Measurements from ENCODE around the gene ZNF346. TPM values are rescaled to one million over a fixed set of nuclear protein-coding genes. Genes with fewer than 3 reads are reported as not detected.
"Not testable (repeated sequence)": the region's sequence is repeated elsewhere in the genome, so short reads cannot be mapped to it uniquely, and the experiment has no call there.

The ZNF346 gene
- total and polyA plus RNA-seq, 2 experiments from 2014 or later: 13.8 to 21.4 TPM

GRCh38 chr5:177043958-177044357, 21.5 kb downstream of the ZNF346 start:
- no peaks in the 10 kb centered on the region for H3K9me2 ChIP-seq (replicated peaks; ENCODE audit: insufficient read depth)
- H3K4me2 ChIP-seq: no peak overlapping the region
- TF ChIP-seq EZH2phosphoT487 (IDR thresholded peaks at IDR 0.05; ENCODE audit: low read depth, severe bottlenecking, unreplicated experiment) (no peak), EZH2 (IDR thresholded peaks at IDR 0.05; ENCODE audit: borderline replicate concordance) (no peak), CTCF (IDR thresholded peaks at IDR 0.05; ENCODE audit: poor library complexity) (no peak)
- peaks cover 6% of the 10 kb centered on the region for H3K79me2 ChIP-seq
- H3K4me3 ChIP-seq: no peak overlapping the region
- no peaks in the 10 kb centered on the region for H3K36me3 ChIP-seq (replicated peaks; ENCODE audit: insufficient read depth, low read depth)
- peak overlapping the region; percentile 84 for H3K27ac ChIP-seq
- no peak overlapping the region for H2AFZ ChIP-seq
- H3K9me3 ChIP-seq (ENCODE audit: low read depth): no peaks in the 10 kb centered on the region
- no peaks in the 10 kb centered on the region for H3K27me3 ChIP-seq
- no peak for DNase-seq (ENCODE audit: low spot score)
- H4K20me1 ChIP-seq (ENCODE audit: insufficient read depth, poor library complexity, severe bottlenecking): no peaks in the 10 kb centered on the region
- WGBS (ENCODE audit: low lambda C conversion rate, missing lambda C conversion rate): 87% methylated on average over 1 of the region's 1 CpG
- H3K4me1 ChIP-seq (ENCODE audit: insufficient read depth): no peaks in the 10 kb centered on the region

- H3K27ac ChIP-seq: peak overlapping the region; percentile 84
These were observed 22.1 kb downstream of the ZNF346 start for GRCh38 chr5:177044641-177045040.

GRCh38 chr5:177045631-177046030, 23.1 kb downstream of the ZNF346 start:
- no peaks in the 10 kb centered on the region for H3K27me3 ChIP-seq
- H3K9me2 ChIP-seq (replicated peaks; ENCODE audit: insufficient read depth): no peaks in the 10 kb centered on the region
- no peaks in the 10 kb centered on the region for H3K9me3 ChIP-seq (ENCODE audit: low read depth)
- no peak overlapping the region for H3K4me2 ChIP-seq
- H2AFZ ChIP-seq: no peak overlapping the region
- peak overlapping the region; percentile 79 for H3K27ac ChIP-seq
- no peaks in the 10 kb centered on the region for H4K20me1 ChIP-seq (ENCODE audit: insufficient read depth, poor library complexity, severe bottlenecking)
- H3K4me3 ChIP-seq: no peak overlapping the region
- H3K79me2 ChIP-seq: no peaks in the 10 kb centered on the region
- DNase-seq (ENCODE audit: low spot score): no peak
- WGBS (ENCODE audit: low lambda C conversion rate, missing lambda C conversion rate): 94% methylated on average over 4 of the region's 4 CpGs
- no peaks in the 10 kb centered on the region for H3K4me1 ChIP-seq (ENCODE audit: insufficient read depth)
- H3K36me3 ChIP-seq (replicated peaks; ENCODE audit: insufficient read depth, low read depth): no peaks in the 10 kb centered on the region
- TF ChIP-seq EZH2 (IDR thresholded peaks at IDR 0.05; ENCODE audit: borderline replicate concordance) (no peak), EZH2phosphoT487 (IDR thresholded peaks at IDR 0.05; ENCODE audit: low read depth, severe bottlenecking, unreplicated experiment) (no peak), CTCF (IDR thresholded peaks at IDR 0.05; ENCODE audit: poor library complexity) (no peak)

More at GRCh38 chr5:177044641-177045040, 22.1 kb downstream of the ZNF346 start:
- TF ChIP-seq EZH2 (IDR thresholded peaks at IDR 0.05; ENCODE audit: borderline replicate concordance) (no peak), EZH2phosphoT487 (IDR thresholded peaks at IDR 0.05; ENCODE audit: low read depth, severe bottlenecking, unreplicated experiment) (no peak), CTCF (IDR thresholded peaks at IDR 0.05; ENCODE audit: poor library complexity) (no peak)
- Histone ChIP-seq H3K4me1 (ENCODE audit: insufficient read depth) (no peaks in the 10 kb centered on the region), H2AFZ (no peak overlapping the region), H3K79me2 (no peaks in the 10 kb centered on the region), H3K9me2 (replicated peaks; ENCODE audit: insufficient read depth) (no peaks in the 10 kb centered on the region), H3K27me3 (no peaks in the 10 kb centered on the region), H3K9me3 (ENCODE audit: low read depth) (no peaks in the 10 kb centered on the region), H3K4me3 (no peak overlapping the region), H3K4me2 (no peak overlapping the region), H3K36me3 (replicated peaks; ENCODE audit: insufficient read depth, low read depth) (no peaks in the 10 kb centered on the region), H4K20me1 (ENCODE audit: insufficient read depth, poor library complexity, severe bottlenecking) (no peaks in the 10 kb centered on the region)
- DNase-seq (ENCODE audit: low spot score): peak; percentile 28
- 88% methylated on average over 1 of the region's 1 CpG for WGBS (ENCODE audit: low lambda C conversion rate, missing lambda C conversion rate)

- H3K4me2 ChIP-seq; H3K27me3 ChIP-seq; H3K4me1 ChIP-seq (ENCODE audit: insufficient read depth); H4K20me1 ChIP-seq (ENCODE audit: insufficient read depth, poor library complexity, severe bottlenecking); H3K36me3 ChIP-seq (replicated peaks; ENCODE audit: insufficient read depth, low read depth); H3K79me2 ChIP-seq; H2AFZ ChIP-seq; H3K27ac ChIP-seq; DNase-seq (ENCODE audit: low spot score); H3K9me2 ChIP-seq (replicated peaks; ENCODE audit: insufficient read depth); H3K4me3 ChIP-seq; H3K9me3 ChIP-seq (ENCODE audit: low read depth): not testable (repeated sequence)
- WGBS (ENCODE audit: low lambda C conversion rate, missing lambda C conversion rate): 99% methylated on average over 7 of the region's 7 CpGs
These were observed 26.0 kb downstream of the ZNF346 start for GRCh38 chr5:177048531-177048930.
